NCI-H1105 (cell line): ENCODE measurements around the gene MOCS3.
A peak's percentile ranks its signal among the peaks of the same experiment; 100 is the strongest.

Source experiments
- DNase-seq: peaks from one replicate; lab custom pipeline; 2025; lab: John Stamatoyannopoulos, UW

The MOCS3 gene

DNA sequence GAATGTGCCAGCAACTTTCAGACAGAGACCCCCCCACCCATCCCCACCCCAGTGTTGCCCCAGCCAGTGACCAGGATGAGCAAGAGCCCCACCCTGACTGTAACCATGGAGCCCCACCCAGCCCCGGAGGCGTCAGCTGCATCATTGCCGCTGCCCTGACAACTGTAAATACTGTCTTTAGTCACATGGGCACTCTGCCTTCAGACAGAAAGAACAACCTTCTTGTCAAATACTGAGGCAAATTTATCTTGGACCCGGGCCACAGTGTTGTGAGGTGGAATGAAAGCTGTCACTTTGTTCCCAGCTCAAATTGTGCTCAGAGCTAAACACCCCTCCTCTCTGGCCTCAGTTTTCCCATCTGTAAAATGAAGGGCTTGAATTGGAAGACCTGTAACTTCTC lies 23.7 kb downstream of the MOCS3 start:
- peak; percentile 8 for DNase-seq

DNA sequence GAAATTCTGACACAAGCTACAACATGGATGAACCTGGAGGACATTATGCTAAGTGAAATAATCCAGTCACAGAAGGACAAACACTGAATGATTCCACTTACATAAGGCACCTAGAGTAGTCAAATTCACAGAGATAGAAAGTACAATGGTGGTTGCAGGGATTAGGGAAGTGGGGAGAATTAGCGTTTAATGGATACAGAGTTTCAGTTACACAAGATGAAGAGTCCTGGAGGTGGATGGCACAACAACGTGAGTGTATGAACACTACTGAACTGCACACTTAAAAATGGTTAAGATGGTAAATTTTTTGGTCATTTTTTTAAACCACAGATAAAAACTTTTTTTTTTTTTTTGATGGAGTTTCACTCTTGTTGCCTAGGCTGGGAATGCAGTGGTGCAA lies 24.7 kb downstream of the MOCS3 start:
- DNase-seq = no peak

DNA sequence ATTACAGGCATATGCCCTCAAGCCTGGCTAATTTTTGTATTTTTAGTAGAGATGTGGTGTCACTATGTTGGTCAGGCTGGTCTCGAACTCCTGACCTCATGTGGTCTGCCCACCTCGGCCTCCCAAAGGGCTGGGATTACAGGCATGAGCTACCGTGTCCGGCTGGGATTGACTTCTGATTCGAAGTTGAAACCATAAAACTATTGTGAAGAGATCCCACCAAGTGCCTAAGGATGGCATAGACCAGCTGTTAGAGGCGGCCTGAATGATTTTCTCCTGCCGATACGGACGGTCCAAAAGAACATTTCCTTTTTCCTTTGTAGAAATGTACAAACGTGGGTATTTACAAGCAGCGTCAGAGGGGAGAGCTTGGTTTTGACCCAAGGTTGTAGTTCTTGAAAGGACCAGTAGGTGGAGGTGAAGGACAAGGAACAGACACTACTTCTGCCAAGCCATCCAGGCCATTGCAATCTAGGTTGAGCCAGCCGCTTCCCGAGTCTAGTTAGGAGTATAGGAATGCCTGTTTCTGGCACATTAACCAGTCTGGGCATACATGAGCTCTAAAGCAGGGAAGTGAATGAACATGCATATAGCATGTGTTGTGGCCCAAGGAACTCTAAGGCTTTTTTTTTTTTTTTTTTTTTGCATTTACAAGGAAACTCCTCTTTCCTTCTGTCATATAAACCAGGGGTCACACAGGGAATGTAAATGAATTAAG lies 29.0 kb downstream of the MOCS3 start:
- DNase-seq = peak; percentile 57

DNA sequence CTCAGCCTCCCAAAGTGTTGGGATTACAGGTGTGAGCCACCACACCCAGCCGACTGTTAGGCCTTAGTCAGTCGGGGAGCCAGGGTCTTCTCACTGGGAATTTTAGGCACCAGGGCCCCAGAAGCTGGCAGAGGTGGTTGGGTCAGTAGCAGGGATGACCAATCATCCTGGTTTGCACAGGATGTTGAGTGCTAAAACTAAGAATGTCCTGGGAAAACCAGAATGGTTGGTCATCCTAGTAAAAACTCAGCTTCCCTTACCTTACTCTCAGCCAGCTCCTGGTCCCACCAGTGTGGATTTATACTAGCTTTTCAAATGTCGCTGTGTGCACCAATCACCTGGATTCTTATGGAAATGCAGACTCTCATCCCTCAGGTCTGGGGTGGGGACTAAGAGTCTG lies 32.5 kb downstream of the MOCS3 start:
- no peak for DNase-seq

DNA sequence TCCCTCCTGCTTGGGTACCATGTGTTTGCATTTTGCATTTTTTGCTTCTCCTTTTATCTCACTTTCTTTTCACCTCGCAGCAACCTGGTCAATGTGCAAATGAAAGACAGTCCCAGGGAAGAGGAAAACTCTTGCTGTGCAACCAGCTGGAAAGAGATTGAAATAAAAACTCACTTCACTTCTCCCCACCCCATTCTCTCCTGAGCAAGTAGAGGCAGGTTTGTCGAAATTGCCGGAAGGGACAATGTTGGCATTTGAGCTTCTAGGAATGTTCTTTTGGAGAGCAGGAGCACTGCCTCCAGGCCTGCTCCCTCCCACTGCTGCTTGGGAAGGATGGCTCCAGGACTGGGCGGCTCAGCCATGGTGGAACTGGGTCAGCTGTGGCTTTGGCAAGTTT lies 33.7 kb downstream of the MOCS3 start:
- no peak for DNase-seq

DNA sequence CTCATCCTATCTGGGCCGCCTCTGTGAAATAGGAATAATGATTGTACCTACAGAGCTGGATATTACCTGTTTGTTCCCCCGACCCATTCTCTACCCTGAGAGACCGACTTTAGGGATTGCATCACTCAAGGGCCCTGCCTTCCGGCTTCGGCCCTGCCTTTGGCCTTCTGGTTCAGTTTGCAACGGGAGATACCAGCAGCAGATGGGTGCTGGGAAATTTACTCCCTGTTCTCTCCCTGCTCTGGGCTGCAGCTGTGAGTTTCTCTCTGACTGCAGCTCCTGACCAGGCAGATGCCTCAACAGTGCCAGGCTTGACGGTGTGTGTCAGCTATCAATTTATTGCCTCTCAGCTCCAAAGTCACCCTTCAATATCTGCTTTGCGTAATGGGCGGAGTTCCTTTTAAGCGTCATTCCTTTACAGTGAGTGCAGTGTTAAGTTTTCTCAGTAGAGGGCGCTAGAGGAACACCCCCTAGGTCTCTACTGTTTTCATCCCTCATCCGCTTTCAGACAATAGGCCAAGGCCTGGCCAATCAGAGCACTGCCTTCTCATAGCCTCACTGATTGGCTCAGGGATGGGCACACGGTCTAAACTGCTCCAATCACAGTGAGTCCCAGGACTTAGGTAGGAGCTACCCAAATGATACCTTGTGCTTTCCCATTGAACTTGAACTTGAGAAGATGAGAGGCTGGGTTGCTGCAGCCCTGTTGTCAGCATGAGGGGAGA lies 34.3 kb downstream of the MOCS3 start:
- DNase-seq = peak; percentile 18

DNA sequence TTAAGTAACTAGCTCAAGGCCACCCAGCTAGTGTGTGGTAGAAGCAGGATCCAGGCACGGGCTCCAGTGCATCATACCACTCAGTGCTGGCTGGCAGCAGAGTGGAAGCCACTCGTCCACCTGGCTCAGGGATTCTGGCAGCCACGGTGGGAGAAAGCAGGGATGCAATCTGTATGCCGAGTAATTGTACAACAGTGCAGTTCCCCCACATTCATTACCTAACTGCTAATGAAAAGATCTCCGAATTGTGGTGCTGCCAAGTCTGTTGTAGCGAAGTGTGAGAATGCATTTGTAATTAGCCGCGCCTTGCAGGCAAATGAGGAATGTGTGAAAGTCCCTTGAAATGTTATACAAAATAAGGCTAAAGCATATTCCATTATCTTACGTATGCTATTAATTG lies 35.3 kb downstream of the MOCS3 start:
- no peak for DNase-seq

DNA sequence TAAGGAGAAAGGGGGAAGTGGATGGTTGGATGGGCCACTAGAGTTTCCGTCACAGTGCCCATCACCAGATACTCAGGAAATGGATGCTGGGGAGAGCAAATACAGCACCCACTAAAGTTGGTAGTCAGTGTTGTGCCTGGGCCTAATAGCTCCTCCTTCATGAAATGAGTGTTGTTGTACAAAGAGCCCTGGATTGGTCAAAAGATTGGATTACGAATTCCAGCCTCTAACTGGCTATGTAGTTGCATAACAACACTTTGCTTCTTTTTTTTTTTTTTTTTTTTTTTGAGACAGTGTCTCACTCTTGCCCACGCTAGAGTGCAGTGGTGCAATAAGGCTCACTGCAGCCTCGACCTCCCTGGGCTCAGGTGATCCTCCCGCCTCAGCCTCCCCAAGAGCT lies 36.9 kb downstream of the MOCS3 start:
- no peak for DNase-seq

DNA sequence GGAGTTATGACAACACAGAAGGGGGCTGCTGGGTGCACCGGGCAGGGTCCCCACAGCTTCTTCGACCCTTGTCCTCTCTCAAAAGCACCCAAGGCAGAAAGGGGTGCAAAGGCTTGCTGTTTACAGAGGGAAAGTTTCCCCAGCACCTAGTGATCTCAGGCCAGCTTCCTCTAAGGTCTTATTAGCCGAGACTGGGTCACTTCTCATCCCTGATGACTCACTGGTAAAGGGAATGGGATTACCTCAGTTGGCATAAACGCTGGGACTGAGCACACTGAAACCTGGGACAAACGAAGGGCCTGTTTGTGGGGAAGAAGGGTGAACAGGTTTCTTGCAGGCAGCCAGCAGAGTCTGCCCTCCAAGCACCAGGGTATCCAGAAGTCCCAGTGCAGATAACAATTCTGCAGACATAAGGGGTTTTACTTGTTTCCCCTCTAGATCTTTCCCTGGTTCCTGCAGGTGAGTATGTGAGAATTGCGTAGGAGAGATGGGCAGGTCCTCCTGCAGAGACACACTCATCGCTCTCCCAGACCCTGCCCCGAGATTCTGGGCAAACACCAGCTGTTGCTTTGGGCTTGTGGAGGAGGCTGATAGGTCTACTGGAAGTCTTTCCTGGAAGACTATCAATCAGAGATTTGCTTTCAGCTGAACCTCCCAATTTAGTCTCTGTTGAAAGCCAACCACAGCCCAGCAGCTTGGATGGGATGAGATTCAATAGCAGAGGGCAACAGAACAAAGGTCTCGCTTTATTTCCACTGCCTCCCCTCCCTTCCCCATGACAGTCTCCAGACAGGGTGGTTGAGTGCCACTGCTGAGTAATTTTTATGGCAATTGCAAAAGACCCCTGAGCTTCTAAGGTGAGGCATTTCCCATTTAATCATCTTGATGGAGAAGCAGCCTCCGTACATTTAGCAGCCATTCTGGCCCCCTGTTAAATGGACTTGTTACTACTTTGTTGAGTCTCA lies 38.6 kb downstream of the MOCS3 start:
- no peak for DNase-seq

DNA sequence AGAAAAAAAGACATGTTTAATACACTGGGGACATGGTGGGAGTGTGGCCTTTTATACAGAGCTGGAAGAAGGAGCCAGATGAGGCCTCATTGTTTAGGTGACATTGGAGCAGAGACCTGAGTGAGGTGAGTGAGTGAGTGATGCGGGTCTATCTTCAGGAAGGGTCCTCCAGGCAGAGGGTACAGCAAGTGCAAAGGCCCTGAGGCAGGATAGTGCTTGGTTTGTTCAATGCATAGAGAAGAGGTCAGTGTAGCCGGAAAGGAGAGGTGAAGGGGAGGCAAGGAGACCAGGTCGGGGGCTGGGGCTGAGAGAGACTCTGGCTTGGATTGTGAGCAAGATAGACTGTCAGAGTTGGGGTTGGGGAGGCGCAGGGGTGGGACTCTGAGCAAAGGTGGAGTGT lies 40.7 kb downstream of the MOCS3 start:
- no peak for DNase-seq

DNA sequence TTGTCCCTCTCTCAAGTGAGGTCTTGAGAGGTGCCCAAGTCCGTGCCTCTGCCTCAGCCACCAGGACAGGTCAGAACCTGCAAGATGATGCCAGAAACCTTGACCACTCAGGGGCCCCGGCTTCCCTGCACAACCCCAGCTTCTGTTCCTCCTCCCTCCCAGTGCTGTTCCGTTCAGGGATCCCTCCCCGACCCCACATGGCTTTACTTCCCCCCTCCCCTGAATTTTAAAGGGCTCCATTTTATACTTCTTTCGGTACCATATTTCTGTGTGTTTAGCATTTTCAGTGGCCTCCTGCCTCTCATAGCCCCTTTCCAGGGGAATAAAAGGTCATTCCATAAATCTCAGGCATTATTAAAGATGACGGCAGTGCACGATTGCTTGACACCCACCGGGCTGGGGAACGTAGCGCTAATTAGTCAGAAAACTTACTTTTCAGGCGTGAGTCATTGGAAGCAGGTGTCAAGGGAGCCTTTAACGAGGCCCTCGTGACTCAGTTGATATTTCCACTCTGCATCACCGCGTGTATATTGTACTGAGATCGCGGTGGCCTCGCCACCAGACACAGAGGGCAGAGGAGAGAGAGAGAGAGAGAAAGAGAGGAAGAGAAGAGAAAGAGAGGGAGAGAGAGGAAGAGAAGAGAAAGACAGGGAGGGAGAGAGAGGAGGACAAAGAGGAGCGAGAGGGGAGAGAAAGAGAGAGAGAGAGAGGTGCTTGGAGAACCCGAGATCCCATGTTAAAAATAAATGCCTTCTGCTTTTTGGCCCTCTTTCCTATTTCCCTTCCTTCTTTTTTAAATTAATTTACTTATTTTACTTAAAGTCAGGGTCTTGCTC lies 43.0 kb downstream of the MOCS3 start:
- DNase-seq = no peak

DNA sequence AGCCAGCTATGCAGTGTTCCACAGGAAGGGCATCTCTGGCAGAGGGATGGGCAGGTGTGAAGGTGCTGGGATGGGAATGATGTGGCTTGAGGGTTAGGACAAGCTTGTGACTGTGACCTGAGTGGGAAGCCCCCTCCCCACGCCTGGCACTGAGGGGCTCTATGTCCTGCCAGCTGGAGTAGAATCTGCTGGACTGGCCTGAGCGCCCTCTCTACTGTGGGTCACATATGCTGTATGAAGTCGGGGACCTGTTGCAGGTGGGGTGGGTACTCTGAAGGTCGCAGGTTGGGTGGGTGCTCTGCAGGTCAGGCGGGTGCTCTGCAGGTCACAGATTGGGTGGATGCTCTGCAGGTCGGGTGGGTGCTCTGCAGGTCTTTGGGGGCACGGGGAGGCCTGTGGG lies 44.0 kb downstream of the MOCS3 start:
- no peak for DNase-seq

DNA sequence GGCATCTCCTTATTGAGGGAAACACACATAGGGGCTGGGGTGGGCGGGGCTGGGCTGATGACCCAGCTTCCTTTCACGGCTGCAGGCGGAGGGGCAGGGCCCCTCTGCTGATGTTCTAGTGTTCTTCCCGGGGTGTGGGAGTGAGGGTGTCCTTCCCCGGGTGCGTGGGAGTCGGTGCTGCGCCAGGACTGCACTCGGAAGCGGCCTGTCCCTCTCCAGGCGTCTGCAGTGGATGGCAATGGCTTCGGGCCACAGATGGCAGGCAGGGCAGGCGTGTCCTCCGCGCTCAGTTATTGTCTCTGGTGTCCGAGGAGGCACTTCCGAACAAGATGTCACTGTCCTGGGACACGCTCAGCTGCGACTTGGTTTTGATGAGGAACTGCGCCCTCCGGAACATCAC lies 45.1 kb downstream of the MOCS3 start:
- no peak for DNase-seq

DNA sequence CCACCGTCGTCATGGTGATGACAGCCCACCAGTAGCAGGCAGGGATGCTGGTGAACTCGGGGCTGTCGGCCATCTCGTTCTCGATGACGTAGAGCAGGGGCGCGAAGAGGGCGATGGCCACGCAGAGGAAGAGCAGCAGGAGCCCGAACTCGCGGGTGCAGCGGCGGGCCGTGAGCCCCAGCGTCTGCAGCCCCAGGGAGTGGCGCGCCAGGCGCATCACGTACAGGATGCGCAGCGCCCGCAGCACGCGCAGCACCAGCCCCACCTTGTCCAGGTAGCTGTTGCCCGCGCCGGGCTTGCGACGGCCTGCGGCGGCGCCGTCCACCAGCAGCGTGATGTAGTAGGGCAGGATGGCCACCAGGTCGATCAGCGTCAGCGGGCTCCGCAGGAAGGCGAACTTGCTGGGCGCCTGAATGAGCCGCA lies 45.7 kb downstream of the MOCS3 start:
- DNase-seq = no peak

DNA sequence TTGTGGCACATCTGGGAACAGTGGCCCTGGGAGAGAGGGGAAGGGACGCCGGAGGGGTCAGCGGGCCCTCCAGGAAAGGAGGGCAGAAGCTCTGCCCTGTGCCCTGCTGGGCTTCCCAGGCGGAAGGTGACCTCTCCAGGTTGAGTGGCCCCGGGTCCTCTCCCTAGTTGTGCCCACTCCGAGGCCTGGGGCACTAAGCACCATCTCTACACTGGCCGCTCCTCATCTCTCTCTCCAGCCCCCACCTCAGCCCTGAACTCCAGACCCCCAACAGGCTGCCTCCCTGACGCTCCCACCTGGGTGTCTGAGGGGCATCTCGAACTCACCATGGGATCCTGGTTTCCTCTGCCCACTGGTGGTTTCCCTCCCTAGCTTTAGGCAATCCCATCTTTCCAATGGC lies 46.2 kb downstream of the MOCS3 start:
- no peak for DNase-seq

DNA sequence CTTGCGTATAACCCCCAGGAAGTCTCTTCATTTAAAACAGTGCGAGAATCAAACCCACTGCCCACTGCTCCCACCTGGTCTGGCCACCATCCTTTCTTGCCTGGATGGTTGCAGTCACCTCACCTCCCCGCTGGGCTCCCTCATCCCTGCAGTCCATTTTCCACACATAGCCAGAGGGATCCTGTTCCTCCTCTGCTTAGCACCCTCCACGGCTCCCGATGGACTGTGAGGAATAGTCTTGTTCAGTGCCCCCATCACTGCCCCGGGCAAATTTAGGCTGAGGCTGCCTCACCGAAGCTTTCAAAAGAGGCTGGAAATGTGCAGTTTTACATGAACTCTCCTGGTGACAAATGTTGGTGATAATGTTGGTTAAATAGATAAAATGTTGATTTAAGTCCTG lies 46.6 kb downstream of the MOCS3 start:
- no peak for DNase-seq

DNA sequence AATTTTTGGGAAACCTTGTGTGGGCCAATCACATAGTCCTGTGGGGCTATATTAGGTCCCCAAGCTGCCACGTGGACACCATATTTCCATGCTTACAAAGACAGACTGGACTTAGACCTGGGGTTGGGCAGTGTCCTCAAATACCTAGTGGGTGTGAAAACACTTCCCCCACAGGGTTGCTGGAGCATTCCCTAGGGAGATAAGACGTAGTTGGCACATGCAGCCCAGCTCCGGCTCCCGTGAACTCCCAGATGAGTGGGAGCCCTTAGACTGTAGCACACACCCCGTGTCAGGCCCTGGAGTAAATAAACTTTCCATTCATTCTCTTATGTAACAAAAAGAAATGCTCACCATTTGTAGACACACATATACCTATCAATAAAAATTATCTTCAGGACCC lies 50.1 kb downstream of the MOCS3 start:
- no peak for DNase-seq

DNA sequence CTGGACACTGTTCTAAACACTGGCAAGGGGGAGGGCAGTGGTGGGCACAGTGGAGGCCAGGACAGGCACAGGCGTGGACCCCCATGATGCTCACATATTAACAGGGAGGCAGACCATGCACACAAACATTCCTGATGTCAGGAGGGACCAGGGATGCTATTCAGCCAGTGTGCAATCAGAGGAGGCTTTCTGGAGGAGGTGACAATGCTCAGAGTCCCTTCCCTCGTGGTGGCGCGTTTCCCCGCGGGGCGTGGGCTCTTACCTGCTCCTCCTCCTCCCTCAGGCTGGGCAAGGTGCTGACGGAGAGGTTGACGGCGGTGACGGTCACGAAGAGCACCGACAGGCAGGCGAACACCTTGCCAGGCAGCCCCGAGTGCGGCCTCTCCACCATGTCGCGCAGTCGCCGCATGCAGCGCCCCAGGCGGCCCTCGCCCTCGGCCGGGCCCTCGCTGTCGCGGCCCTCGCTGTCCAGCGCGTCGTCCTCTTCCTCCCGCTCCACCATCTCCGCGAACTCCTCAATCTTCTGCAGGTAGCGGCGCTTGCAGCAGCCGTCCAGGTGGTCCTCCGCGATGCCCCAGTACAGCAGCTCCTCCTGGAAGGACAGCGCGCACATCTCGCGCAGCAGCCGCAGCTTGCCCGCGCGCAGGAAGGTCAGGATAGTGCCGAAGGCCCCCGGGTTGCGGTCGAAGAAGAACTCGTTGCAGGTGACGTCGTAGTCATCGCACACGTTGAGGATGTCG lies 50.9 kb downstream of the MOCS3 start:
- DNase-seq = no peak

DNA sequence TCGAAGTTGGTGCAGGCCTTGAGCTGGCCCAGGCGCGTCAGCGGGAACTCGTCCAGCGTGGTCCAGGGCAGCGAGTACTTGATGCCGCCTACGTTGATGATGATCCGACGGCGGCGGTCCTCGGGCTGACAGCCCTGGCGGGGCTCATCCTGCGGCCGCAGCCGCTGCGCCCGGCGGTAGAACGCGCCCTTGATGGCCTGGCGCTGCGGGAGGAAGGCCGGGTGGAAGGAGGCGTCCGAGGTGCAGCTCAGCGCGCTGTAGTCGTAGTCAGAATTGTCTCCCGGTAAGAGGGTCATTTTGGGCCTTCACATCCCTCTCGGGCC lies 51.4 kb downstream of the MOCS3 start:
- DNase-seq = no peak

DNA sequence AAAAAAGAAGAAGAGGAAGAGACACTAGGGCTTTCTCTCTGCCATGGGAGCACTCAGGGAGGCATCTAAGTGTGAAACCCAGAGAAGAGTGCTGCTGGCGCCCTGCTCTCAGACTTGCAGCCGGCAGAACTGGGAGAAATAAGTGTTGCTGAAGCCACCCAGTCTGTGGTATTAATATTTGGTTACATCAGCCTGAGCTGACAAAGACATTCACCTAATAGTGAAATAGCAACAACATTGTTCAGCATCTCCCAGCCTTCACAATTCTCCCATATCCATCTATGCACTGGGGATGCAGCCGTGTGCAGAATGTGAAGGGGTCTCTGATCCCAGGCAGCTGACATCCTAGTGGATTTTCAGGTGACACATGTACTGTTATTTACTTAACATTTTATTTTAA lies 52.3 kb downstream of the MOCS3 start:
- DNase-seq = no peak

DNA sequence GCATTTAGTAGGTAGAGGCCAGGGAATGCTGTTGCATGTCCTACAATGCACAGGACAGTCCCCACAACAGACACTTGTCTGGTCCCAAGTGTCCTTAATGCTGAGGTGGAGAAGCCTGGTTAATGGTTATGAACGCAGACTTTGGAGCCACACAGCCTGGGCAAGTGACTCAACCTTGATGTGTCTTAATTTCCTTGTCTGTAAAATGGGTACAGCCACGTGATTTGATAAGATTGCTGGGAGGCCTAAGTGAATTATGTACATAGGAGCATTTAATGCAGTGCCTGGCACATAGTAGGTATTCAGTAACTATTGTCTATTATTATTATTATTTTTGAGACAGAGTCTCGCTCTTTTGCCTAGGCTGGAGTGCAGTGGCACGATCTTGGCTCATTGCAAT lies 52.9 kb downstream of the MOCS3 start:
- DNase-seq = no peak
